ENCODE data around the gene GPX3. TPM values are rescaled to one million over a fixed set of nuclear protein-coding genes. Genes with fewer than 3 reads are reported as not detected.

The GPX3 gene
- total RNA-seq, 1 experiment from 2014 or later, result 20.4 TPM

DNA sequence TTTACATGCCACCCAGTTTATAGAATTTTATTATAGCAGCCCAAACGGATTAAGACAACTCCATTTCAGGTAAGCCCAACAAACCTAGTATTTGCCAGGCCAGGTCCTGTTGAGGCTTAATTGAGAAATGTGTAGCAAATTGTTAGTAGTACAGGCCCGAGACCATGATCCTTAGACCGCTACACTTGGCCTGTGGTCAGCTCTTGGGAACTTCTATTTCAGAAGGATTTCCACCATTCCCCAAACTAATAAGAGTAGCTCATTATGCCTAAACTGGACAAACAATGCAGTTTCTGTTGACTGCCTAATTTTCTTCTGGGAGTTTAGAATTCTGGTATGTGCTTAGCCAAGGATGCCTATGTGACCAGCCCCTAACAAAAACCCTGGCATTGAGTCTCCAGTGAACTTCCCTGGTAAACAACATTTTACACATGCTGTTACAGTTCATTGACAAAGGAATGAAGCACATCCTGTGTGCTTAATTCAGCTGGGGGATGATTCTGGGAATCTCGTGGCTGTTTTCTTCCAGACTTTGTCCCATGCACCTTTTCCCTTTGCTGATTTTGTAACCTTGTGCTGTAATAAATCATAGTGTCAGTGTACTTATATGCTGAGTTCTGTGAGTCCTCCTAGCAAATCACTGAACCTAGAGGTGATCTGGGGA is 5.6 kb upstream of the GPX3 start:
- H2BK5ac ChIP-seq (ENCODE audit: insufficient read length, low read length), result no peak overlapping the region
- no peak overlapping the region for H3K4me3 Mint-ChIP-seq
- no peak overlapping the region for H3K27ac Mint-ChIP-seq

More for the DNA sequence above, 5.6 kb upstream of the GPX3 start:
- Histone ChIP-seq H3K4me2 (ENCODE audit: insufficient read depth, insufficient read length, low read length) (no peak overlapping the region), H3K14ac (ENCODE audit: insufficient read depth, low read length) (no peak overlapping the region), H3K9ac (ENCODE audit: extremely low read depth, insufficient read length, low read length) (no peak overlapping the region), H2AFZ (ENCODE audit: low read length) (no peak overlapping the region), H4K20me1 (ENCODE audit: control insufficient read depth, insufficient read depth, insufficient read length) (no peaks in the 10 kb centered on the region), H3K18ac (ENCODE audit: insufficient read length, low read depth, low read length) (no peak overlapping the region), H3K4ac (ENCODE audit: low read depth, low read length) (no peak overlapping the region), H3K4me1 (ENCODE audit: insufficient read depth, low read length) (no peaks in the 10 kb centered on the region), H3K79me1 (ENCODE audit: insufficient read depth, low read depth, low read length, poor library complexity, severe bottlenecking) (no peaks in the 10 kb centered on the region), H3T11ph (ENCODE audit: low read length) (no peak overlapping the region), H2AK5ac (ENCODE audit: insufficient read length, low read length) (no peak overlapping the region), H2BK15ac (ENCODE audit: low read depth, low read length) (no peak overlapping the region), H2BK120ac (ENCODE audit: low read depth, low read length, poor library complexity, severe bottlenecking) (no peak overlapping the region), H3K56ac (ENCODE audit: insufficient read length, low read depth, low read length) (no peak overlapping the region), H3K23ac (ENCODE audit: insufficient read length, low read depth, low read length) (no peak overlapping the region), H3K27ac (ENCODE audit: insufficient read length, low read depth, low read length) (no peak overlapping the region), H3K79me2 (ENCODE audit: insufficient read depth, low read length) (no peaks in the 10 kb centered on the region), H2BK12ac (ENCODE audit: insufficient read length, low read depth, low read length) (no peak overlapping the region), H4K5ac (ENCODE audit: insufficient read length, low read depth, low read length) (no peak overlapping the region), H3K23me2 (ENCODE audit: insufficient read length, low read depth, low read length, poor library complexity, severe bottlenecking) (no peaks in the 10 kb centered on the region), H4K91ac (ENCODE audit: insufficient read length, low read depth, low read length) (no peak overlapping the region), H2BK20ac (ENCODE audit: low read depth, low read length, poor library complexity, severe bottlenecking) (no peak overlapping the region), H4K8ac (replicated peaks; ENCODE audit: insufficient read length, low read depth, low read length) (no peak overlapping the region), H3K27me3 (ENCODE audit: insufficient read depth, low read length) (no peaks in the 10 kb centered on the region; the same call in 1 of the 2 replicates), H3K9me3 (ENCODE audit: control insufficient read depth, low read depth, low read length) (no peaks in the 10 kb centered on the region)
- DNase-seq, result no peak
- Mint-ChIP-seq H3K27me3 (ENCODE audit: low read depth) (peaks cover 47% of the 10 kb centered on the region), H3K9me3 (no peaks in the 10 kb centered on the region), H3K4me1 (no peaks in the 10 kb centered on the region), H3K36me3 (ENCODE audit: insufficient read depth in 1 of 3, low read depth in 3 of 3) (no peaks in the 10 kb centered on the region)
- TF ChIP-seq, protein P1, sequence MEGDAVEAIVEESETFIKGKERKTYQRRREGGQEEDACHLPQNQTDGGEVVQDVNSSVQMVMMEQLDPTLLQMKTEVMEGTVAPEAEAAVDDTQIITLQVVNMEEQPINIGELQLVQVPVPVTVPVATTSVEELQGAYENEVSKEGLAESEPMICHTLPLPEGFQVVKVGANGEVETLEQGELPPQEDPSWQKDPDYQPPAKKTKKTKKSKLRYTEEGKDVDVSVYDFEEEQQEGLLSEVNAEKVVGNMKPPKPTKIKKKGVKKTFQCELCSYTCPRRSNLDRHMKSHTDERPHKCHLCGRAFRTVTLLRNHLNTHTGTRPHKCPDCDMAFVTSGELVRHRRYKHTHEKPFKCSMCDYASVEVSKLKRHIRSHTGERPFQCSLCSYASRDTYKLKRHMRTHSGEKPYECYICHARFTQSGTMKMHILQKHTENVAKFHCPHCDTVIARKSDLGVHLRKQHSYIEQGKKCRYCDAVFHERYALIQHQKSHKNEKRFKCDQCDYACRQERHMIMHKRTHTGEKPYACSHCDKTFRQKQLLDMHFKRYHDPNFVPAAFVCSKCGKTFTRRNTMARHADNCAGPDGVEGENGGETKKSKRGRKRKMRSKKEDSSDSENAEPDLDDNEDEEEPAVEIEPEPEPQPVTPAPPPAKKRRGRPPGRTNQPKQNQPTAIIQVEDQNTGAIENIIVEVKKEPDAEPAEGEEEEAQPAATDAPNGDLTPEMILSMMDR (conservative IDR thresholded peaks at IDR 0.05), result no peak
- no CpG with 5 or more reads among the region's 4 CpGs for WGBS (ENCODE audit: extremely low coverage, insufficient read length, low lambda C conversion rate)

All from H9 (cell line).